ENCODE data around the gene BCL2L12. TPM values are rescaled to one million over a fixed set of nuclear protein-coding genes. Genes with fewer than 3 reads are reported as not detected.

BCL2L12 gene
- total RNA-seq, 1 experiment from 2014 or later, result 93.9 TPM

DNA sequence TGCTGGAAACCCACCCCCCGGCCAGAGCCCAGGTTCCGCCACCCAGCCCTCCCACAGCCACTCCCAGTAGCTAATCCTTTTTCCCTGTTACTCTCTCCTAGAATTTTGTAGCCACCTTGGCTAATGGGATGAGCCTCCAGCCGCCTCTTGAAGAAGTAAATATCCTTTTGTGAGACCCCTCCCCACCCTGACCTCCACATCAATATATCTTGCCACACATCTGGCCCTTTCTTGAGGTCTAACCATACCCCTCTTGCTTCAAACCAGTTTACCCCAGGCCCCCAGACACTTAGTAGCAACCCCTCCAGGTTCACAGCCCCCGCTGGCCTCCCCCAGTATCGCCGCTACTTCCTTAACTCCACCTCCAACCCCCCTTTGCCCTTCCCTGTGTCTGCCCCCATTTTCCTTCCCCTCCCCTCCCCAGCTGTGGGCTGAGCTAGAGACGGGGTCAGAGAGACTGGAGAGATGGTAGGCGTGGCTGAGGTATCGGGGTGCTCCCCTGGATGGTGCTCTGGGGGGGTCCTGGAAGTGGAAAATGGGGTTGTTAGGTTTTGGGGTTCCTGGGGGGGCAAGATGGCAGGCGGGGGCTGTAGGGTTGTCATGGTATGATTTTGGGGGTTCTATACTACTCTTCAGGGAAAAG, 14.2 kb downstream of the BCL2L12 start:
- Histone ChIP-seq H3K79me2 (ENCODE audit: insufficient read depth, low read length) (peaks cover 76% of the 10 kb centered on the region), H3K4me3 (replicated peaks in 1 of 2; ENCODE audit: low read depth in 1 of 2, low read length in 2 of 2) (no peak overlapping the region), H3K36me3 (ENCODE audit: control insufficient read depth in 1 of 2, insufficient read depth in 2 of 2, low read length in 2 of 2) (peaks cover 22 to 38% of the 10 kb centered on the region in 2 experiments; a peak in 3 of 4 replicates), H3K27me3 (ENCODE audit: insufficient read depth, low read length) (no peaks in the 10 kb centered on the region), H3K9me3 (ENCODE audit: control insufficient read depth in 1 of 2, insufficient read depth in 1 of 2, low read depth in 1 of 2, low read length in 2 of 2) (no peaks in the 10 kb centered on the region), H3K4me1 (ENCODE audit: control insufficient read depth in 1 of 2, insufficient read depth in 2 of 2, low read length in 2 of 2) (peaks cover 25 to 38% of the 10 kb centered on the region in 2 experiments), H3K9me2 (ENCODE audit: insufficient read depth) (no peaks in the 10 kb centered on the region), H3K4me2 (ENCODE audit: low read length) (peak overlapping the region; percentile 58), H2AFZ (ENCODE audit: low read depth, low read length, poor library complexity, severe bottlenecking) (no peak overlapping the region), H3K9ac (ENCODE audit: low read length) (peak overlapping the region; percentile 27; the same call in 1 of the 2 replicates), H3K27ac (ENCODE audit: low read depth, low read length) (peak overlapping the region; percentile 34), H4K20me1 (ENCODE audit: insufficient read depth) (peaks cover 35% of the 10 kb centered on the region; the same call in 1 of the 2 replicates)
- ATAC-seq (no peak), DNase-seq (ENCODE audit: low read depth, low spot score) (no peak)
- intact Hi-C loops (cut with micrococcal nuclease), result loop anchor here (5.0 kb wide), 2 partner anchors 88 to 108 kb away; partner anchors contain the start of gene PRR12
- ChIA-PET RAD21 (ENCODE audit: low non-redundant PET in 1 of 2, low total read pairs in 2 of 2, uncharacterized antibody in 2 of 2, unreplicated experiment in 2 of 2) (no interaction called here), POLR2A (interaction anchor here (1.4 kb wide), 1 partner anchor 133 kb away, joined by 4 read pairs; no protein-coding TSS in a partner anchor), CTCF (no interaction called here)
- BruUV-seq (replicated peaks), result no TSS peak
- TF ChIP-seq, protein P1, sequence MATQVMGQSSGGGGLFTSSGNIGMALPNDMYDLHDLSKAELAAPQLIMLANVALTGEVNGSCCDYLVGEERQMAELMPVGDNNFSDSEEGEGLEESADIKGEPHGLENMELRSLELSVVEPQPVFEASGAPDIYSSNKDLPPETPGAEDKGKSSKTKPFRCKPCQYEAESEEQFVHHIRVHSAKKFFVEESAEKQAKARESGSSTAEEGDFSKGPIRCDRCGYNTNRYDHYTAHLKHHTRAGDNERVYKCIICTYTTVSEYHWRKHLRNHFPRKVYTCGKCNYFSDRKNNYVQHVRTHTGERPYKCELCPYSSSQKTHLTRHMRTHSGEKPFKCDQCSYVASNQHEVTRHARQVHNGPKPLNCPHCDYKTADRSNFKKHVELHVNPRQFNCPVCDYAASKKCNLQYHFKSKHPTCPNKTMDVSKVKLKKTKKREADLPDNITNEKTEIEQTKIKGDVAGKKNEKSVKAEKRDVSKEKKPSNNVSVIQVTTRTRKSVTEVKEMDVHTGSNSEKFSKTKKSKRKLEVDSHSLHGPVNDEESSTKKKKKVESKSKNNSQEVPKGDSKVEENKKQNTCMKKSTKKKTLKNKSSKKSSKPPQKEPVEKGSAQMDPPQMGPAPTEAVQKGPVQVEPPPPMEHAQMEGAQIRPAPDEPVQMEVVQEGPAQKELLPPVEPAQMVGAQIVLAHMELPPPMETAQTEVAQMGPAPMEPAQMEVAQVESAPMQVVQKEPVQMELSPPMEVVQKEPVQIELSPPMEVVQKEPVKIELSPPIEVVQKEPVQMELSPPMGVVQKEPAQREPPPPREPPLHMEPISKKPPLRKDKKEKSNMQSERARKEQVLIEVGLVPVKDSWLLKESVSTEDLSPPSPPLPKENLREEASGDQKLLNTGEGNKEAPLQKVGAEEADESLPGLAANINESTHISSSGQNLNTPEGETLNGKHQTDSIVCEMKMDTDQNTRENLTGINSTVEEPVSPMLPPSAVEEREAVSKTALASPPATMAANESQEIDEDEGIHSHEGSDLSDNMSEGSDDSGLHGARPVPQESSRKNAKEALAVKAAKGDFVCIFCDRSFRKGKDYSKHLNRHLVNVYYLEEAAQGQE (IDR thresholded peaks at IDR 0.05; ENCODE audit: low read depth), result no peak
- TF ChIP-seq ELF1 (IDR thresholded peaks at IDR 0.05; ENCODE audit: borderline replicate concordance, low read depth), result no peak
- TF ChIP-seq, protein P2, sequence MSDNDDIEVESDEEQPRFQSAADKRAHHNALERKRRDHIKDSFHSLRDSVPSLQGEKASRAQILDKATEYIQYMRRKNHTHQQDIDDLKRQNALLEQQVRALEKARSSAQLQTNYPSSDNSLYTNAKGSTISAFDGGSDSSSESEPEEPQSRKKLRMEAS (IDR thresholded peaks at IDR 0.05), result no peak
- no peak for TF ChIP-seq TCF7L2 (IDR thresholded peaks at IDR 0.05; ENCODE audit: borderline replicate concordance, extremely low read depth, insufficient read depth, insufficient read length)
- no peak for TF ChIP-seq EZH2 (IDR thresholded peaks at IDR 0.05)
- no peak for TF ChIP-seq FOSL1 (IDR thresholded peaks at IDR 0.05; ENCODE audit: low read depth)
- TF ChIP-seq ZFX (IDR thresholded peaks at IDR 0.05), result no peak
- TF ChIP-seq, protein P3, sequence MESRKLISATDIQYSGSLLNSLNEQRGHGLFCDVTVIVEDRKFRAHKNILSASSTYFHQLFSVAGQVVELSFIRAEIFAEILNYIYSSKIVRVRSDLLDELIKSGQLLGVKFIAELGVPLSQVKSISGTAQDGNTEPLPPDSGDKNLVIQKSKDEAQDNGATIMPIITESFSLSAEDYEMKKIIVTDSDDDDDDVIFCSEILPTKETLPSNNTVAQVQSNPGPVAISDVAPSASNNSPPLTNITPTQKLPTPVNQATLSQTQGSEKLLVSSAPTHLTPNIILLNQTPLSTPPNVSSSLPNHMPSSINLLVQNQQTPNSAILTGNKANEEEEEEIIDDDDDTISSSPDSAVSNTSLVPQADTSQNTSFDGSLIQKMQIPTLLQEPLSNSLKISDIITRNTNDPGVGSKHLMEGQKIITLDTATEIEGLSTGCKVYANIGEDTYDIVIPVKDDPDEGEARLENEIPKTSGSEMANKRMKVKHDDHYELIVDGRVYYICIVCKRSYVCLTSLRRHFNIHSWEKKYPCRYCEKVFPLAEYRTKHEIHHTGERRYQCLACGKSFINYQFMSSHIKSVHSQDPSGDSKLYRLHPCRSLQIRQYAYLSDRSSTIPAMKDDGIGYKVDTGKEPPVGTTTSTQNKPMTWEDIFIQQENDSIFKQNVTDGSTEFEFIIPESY (IDR thresholded peaks at IDR 0.05; ENCODE audit: extremely low read depth, insufficient replicate concordance, low read length), result no peak
- no peak for TF ChIP-seq SIN3A (IDR thresholded peaks at IDR 0.05; ENCODE audit: low read depth)
- TF ChIP-seq SP1 (IDR thresholded peaks at IDR 0.05; ENCODE audit: low read depth), result no peak
- TF ChIP-seq POLR2AphosphoS5 (IDR thresholded peaks at IDR 0.05; ENCODE audit: low read depth, low read length), result no peak
- no peak for TF ChIP-seq ZNF274 (IDR thresholded peaks at IDR 0.05; ENCODE audit: low read depth, low read length)
- no peak for TF ChIP-seq CBX3 (IDR thresholded peaks at IDR 0.05; ENCODE audit: low read depth)
- TF ChIP-seq RAD21 (IDR thresholded peaks at IDR 0.05; ENCODE audit: low read depth), result no peak
- TF ChIP-seq, protein P4, sequence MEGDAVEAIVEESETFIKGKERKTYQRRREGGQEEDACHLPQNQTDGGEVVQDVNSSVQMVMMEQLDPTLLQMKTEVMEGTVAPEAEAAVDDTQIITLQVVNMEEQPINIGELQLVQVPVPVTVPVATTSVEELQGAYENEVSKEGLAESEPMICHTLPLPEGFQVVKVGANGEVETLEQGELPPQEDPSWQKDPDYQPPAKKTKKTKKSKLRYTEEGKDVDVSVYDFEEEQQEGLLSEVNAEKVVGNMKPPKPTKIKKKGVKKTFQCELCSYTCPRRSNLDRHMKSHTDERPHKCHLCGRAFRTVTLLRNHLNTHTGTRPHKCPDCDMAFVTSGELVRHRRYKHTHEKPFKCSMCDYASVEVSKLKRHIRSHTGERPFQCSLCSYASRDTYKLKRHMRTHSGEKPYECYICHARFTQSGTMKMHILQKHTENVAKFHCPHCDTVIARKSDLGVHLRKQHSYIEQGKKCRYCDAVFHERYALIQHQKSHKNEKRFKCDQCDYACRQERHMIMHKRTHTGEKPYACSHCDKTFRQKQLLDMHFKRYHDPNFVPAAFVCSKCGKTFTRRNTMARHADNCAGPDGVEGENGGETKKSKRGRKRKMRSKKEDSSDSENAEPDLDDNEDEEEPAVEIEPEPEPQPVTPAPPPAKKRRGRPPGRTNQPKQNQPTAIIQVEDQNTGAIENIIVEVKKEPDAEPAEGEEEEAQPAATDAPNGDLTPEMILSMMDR (IDR thresholded peaks at IDR 0.05 in 2 of 3, conservative IDR thresholded peaks at IDR 0.05 in 1 of 3; ENCODE audit: borderline replicate concordance in 1 of 3, insufficient read depth in 1 of 3, low read depth in 2 of 3, low read length in 2 of 3), result no peak
- no peak for TF ChIP-seq CEBPB (IDR thresholded peaks at IDR 0.05; ENCODE audit: low read depth)
- no peak for TF ChIP-seq SRF (IDR thresholded peaks at IDR 0.05; ENCODE audit: low read depth)
- no peak for TF ChIP-seq EZH2phosphoT487 (IDR thresholded peaks at IDR 0.05; ENCODE audit: borderline replicate concordance)
